Upper lobe of left lung (tissue), 6 donors: Measurements from ENCODE around the gene GUCA1C. TPM values are rescaled to one million over a fixed set of nuclear protein-coding genes. Genes with fewer than 3 reads are reported as not detected.

Source experiments
- ATAC-seq, 2 donors: fragments of 200-7000 bp; cut with Tn5 transposase; one replicate each; pipeline ENCODE4 v1.9.1; 2022; ENCODE audit warnings: mild to moderate bottlenecking in 2 of 2, moderate library complexity in 2 of 2; ENCODE audit not compliant: low FRiP score in 2 of 2
- DNase-seq, 2 donors: peaks; one replicate each; pipeline ENCODE4 v3.0.0-alpha.2; 2019 to 2020
- H3K27ac ChIP-seq, 4 donors: fragments of 200-600 bp; sonication (generic); one replicate each; pipeline ENCODE4 v1.5.1; 2016 to 2019
- H3K27me3 ChIP-seq, 4 donors: fragments of 200-600 bp; sonication (generic); one replicate each; pipeline ENCODE4 v1.5.1; 2017 to 2019
- H3K36me3 ChIP-seq, 4 donors: fragments of 200-600 bp; sonication (generic); one replicate each; pipeline ENCODE4 v1.5.1; 2016 to 2019
- H3K4me1 ChIP-seq, 4 donors: fragments of 200-600 bp; sonication (generic); one replicate each; pipeline ENCODE4 v1.5.1; 2018 to 2019
- H3K4me3 ChIP-seq, 4 donors: fragments of 200-600 bp; sonication (generic); one replicate each; pipeline ENCODE4 v1.5.1; 2017 to 2019; ENCODE audit warnings: mild to moderate bottlenecking in 2 of 4, moderate library complexity in 1 of 4
- H3K9me3 ChIP-seq, 4 donors: fragments of 200-600 bp; sonication (generic); one replicate each; pipeline ENCODE4 v1.5.1; 2018 to 2019
- CTCF ChIP-seq, 6 experiments: fragments of 450-650 bp in 4 of 6; fragments of 200-600 bp in 2 of 6; sonication (generic) in 2 of 6; IDR thresholded peaks; one replicate each; pipeline ENCODE4 v1.5.1; 2016 to 2019; ENCODE audit warnings: antibody characterized with exemption in 6 of 6
- EP300 ChIP-seq, 4 donors: sonication (generic); formaldehyde crosslinking; IDR thresholded peaks; one replicate each; pipeline ENCODE4 v1.5.1; 2017; ENCODE audit warnings: antibody characterized with exemption in 4 of 4, control low read depth in 2 of 4
- POLR2A ChIP-seq, 4 donors: fragments of 450-650 bp; IDR thresholded peaks; one replicate each; pipeline ENCODE4 v1.5.1; 2016 to 2017; ENCODE audit warnings: antibody characterized with exemption in 4 of 4, mild to moderate bottlenecking in 2 of 4
- POLR2AphosphoS5 ChIP-seq, 2 donors: sonication (generic); formaldehyde crosslinking; IDR thresholded peaks; one replicate each; pipeline ENCODE4 v1.5.1; 2017; ENCODE audit warnings: antibody characterized with exemption in 2 of 2
- WGBS, 2 donors: methylation state at CpG; one replicate each; pipeline ENCODE4 v1.1.5; 2017 to 2018; 5-methylcytosine and 5-hydroxymethylcytosine counted together
- total RNA-seq, 6 donors: library from RNA; depleted of rRNA in 4 of 6; stranded (reverse); fragments of >200 nt in 4 of 6; gene quantifications; one replicate each; pipeline versions ENCODE4 v1.1.0 to v1.2.1, GENCODE V29; 2016 to 2021
- donor health status: DM: no; HTN: no; CAD: no; lungs with moderate emphysema.
- donor health status: DM: no; HTN: yes; CAD: no; lungs with severe emphysema.

Gene GUCA1C
- total RNA-seq, 6 donors from 2014 or later = not detected

- TF ChIP-seq POLR2A (IDR thresholded peaks at IDR 0.05) (no peak), EP300 (IDR thresholded peaks at IDR 0.05) (no peak), CTCF (IDR thresholded peaks at IDR 0.05) (no peak), POLR2AphosphoS5 (IDR thresholded peaks at IDR 0.05) (no peak)
- 43 to 66% methylated on average over 1 of the region's 1 CpG for WGBS, 2 donors
- no peak overlapping the region for H3K4me3 ChIP-seq
These were observed 92.3 kb downstream of the GUCA1C start for GRCh38 chr3:108861401-108861800.

More at GRCh38 chr3:108861401-108861800, 92.3 kb downstream of the GUCA1C start:
- Histone ChIP-seq H3K9me3 (no peaks in the 10 kb centered on the region), H3K4me1 (no peaks in the 10 kb centered on the region), H3K27me3 (no peaks in the 10 kb centered on the region), H3K36me3 (no peaks in the 10 kb centered on the region), H3K27ac (no peak overlapping the region)
- ATAC-seq (no peak), DNase-seq (no peak)

Other genes starting within 250 kb of the GUCA1C start
- gene RETNLB, start 196.5 kb downstream of the GUCA1C start, total RNA-seq = not detected
- gene TRAT1, start 131.1 kb downstream of the GUCA1C start, total RNA-seq = 1 to 10 TPM in 4 of 6 donors, under 1 TPM in 2; 0.67 to 9.9 (median 1.1) TPM
- gene MORC1, start 164.3 kb upstream of the GUCA1C start, total RNA-seq = under 1 TPM in 1 of 6 donors, not detected in 5; 0.15 TPM
- gene C3orf85, start 182.8 kb upstream of the GUCA1C start, total RNA-seq = not detected